Measurements from ENCODE around the gene CYREN.
"Not testable (repeated sequence)": the region's sequence is repeated elsewhere in the genome, so short reads cannot be mapped to it uniquely, and the experiment has no call there.

Gene CYREN

DNA sequence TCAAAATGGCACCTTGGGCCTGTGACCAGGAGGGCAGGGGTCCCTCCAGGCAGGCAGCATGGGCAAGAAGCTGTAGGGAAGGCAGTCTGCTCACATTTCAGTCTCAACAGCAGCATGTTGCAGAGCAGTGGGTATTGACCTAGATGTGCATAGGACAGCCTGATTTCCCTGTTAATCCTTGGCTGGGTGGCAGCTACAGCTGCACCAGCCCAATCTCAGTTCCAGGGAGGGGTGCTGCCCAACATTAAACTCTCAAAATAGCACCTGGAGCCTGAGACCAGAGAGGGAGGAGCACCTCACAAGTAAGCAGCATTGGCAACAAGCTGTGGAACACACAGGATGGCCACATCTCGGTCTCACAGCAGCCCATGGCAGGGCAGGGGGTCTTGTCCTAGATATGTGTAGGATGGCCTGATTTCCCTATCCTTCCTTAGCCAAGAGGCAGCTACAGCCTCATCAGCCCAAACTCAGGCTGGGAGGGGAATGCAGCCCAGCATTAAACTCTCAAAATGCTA lies 12.3 kb downstream of the CYREN start:
- DNase-seq = no peak

DNA sequence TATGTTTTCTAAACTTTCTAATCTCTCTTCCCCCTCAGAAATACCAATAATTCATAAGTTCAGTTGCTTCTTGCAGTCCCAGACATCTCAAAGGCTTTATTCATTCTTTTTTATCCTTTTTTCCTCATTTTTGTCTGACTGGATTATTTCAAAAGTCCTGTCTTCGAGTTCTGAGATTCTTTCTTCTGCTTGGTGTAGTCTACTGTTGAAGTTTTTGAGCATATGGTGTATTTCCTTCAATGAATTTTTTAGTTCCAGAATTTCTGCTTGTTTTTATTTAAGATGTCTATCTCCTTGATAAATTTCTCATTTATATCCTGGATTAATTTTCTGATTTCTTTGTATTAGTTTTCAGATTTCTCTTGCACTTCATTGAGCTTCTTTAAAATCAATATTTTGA lies 14.2 kb downstream of the CYREN start:
- DNase-seq = no peak

DNA sequence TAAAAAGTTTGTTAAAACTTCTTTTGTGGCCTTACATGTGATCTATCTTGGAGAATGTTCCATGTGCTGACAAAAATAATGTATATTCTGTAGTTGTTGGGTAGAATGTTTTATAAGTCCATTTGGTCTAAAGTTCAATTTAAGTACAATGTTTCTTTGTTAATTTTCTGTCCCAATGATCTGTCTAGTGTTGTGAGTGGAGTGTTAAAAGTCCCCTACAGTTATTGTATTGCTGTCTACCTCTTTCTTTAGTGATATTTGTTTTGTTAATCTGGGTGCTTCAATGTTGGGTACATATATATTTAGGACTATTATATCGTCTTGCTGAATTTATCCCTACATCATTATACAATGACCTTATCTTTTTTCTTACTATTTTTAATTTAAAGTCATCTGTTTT lies 15.8 kb downstream of the CYREN start:
- no peak for DNase-seq

DNA sequence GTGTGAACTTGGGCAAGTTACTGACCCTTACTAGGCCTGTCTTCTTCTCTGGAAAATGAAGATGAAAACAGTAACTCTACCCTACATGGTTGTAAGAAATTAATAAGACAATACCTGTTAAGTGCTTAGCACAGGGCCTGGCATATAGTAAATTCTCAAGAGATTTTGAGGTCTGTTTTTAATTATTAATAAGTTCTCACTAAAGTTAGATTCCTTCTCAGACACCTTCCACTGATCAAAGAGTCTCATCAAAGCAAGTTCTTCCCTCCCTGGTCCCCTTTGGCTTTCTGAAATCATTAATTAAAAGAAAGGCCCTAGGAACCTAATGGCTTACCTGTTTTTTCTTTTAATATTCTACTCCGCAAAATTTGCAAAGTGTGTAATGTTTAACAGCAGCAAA lies 18.1 kb downstream of the CYREN start:
- DNase-seq = no peak

DNA sequence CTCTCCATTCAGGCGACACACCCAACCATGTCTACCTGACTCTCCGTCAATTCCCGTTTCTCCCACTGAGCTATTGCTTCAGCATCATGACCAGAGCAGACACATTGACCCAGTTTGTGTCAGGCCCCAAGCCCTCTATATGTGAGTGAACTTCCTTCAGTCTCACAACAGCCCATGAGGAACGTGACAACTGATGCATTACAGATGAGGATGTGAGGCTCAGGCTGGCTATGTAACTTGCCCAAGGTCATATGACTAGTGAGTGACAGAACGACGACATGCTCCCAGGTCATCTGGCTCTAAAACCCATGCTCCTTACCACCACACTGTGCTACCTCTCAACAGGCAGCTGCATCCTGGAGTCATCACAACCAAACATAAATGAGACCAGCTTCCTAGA lies 19.0 kb downstream of the CYREN start:
- no peak for DNase-seq

DNA sequence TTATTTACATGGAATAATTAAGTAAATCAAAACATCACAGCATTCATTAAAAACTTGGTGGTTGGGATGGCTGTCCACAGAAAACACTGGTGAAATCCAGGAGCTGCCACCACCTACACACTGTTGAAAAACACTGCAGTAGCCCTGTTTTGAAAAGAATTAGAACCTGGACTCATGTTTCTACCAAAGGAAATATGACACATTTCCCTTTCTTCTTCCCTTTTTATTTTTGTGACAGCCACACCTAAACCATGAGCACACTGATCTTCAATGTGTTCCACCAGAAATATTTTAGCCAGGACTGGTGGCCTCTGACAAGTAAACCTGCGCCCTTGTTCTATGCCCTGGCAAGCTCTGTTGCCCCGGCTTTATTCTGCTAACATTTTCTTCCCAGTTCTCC lies 19.4 kb downstream of the CYREN start:
- no peak for DNase-seq

DNA sequence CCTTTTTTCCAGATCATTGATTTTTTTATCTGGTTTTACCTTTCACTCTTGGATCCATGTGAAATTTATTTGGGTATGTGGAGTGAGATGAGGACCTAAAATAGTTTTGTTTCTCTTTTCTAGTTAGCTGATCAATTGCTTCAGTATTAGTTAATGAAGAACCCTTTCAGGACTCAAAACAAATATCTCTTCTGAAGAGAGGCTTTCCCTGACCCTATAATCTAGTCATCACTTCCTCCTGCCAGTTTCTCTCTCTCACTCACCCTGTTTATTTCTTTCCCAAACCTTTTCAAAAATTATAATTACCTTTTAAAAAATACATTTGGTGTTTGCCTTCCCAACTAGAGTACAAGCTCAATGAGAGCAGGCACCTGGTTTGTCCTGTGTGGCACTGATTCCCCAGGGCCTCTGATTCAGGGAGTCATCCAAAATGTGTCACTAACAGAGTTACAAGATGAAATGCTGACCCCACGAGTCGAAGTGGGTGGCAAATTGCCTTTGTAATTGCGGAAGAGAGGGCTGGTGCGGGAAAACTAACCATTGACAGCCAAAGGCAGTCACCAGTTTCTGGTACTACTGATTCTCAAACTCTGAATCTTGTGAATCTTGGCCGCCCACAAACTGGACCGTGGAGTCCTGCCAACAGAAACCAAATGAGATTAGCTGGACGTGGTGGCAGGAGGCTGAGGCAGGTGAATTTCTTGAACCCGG lies 20.3 kb downstream of the CYREN start:
- DNase-seq = no peak

DNA sequence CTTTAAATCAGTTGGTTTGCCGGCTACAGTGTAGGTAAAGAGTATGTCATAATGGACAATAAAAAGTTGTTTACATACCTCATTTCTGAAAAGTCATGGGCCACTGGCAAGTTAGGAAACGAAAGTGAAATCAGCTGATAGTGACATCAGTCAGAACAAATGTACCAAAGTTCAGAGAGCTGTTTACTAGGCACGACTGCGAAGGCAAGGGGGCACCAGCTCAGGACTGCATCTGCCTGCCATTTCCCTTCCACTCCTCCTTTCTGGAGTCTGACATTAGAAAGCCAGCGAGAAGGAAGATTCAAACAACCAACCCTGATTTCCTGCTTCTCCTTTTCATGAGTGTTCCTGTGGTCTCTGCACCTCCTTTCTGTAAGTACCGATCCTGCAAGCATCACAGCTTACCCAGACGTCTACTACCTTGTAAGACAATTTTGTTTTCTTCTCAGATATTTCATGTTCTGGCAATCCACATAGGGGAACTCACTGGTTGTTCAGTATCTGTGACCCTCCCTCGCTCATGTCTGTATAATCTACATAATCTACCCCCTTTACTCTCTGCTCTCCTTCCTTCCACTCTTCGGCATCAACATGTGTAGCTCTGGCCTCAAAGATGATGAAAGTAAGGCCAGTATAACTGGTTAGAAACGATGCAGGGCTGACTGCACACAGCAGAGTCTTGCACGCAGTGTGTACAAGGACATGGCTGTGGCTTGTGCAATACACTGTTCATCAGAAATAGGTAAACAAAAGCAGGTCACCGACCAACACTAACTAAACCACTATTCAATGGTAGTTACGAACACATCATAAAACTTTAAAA lies 22.4 kb downstream of the CYREN start, which contains the start of gene TMEM140:
TSS of gene TMEM140 (plus strand) at position 174 of the 823 bp plus-strand sequence. CDS start 16,370 bp downstream, outside the sequence.
- peak; percentile 63 for DNase-seq

DNA sequence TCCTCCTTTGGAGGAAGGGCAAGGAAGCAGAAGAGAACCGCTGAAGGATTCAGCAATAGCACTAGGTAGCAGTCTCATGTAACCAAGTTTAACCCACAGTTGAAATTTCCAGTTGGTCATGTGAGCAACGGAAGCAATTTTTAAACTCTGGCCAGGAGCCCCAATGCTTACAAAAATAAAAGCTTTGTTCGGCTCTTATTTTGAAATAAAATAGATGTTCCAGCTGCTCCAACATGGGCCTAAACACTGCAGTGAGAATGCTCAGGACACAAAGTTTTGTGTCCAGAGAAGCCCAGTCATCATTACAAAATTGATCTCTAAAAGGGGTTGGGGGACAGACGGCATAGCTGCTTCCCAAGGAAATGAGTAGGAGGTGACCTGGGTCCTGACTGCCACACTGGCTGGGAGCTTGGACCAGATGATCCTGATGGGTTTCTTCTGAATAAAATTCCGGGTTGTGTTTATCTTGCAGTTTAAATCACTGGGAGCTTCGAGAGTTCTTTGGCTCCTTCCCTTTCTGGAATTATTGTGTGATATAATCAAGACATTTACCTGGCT lies 23.1 kb downstream of the CYREN start:
- no peak for DNase-seq

DNA sequence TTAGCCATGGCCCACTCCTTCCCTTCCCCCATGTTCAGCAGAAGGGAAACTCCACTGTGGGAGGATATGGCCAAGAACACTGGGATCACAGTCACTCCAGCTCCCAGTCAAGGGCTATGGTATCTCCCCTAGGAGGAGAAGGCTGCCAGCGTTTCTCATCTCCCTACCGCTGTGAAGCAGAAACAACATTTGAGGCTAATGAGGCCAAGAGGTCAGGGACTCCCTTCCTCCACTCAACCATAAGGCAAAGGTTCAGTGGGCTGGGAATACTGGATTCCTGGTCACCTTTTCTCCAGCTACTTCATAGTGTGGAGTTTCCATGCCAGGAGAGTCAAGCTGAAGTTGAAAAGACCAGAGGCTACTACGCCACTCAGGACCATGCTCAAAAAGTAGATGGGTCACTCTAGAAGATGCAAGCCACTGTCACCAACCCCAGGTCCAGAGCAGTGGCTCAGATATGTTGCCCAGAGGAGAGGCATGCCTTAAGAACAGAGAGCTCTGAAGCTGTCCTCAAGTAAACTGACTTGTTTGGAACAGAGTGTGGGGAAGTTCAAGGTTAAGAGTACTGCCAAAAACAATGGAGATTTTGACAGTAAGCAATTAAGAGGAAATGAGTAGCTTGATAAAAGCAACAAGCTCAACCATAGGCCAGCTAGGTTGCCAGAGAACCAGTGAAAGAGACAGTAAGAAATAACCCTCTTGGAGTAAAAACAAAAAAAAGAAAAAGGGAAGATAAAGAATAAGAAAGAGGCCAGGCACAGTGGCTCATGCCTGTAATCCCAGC lies 26.4 kb downstream of the CYREN start:
- DNase-seq = no peak

DNA sequence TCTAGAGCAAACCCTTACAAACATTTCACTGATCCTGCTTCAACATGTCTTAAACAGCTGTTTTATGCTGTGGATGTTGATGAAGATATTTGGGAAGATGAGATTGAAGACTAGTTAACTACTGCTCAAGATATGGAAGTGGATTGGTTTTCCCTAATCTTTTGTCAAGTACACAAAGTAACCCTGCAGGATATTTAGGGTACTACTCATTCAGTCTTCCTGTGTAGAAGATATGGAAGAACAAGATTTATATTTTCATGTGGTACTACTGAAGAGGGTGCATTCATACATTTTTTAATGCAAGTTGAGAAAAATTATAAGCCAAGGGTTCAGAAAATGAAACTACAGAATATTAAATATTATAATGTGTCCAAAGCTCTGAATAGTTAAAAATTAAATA lies 40.9 kb downstream of the CYREN start:
- no peak for DNase-seq

DNA sequence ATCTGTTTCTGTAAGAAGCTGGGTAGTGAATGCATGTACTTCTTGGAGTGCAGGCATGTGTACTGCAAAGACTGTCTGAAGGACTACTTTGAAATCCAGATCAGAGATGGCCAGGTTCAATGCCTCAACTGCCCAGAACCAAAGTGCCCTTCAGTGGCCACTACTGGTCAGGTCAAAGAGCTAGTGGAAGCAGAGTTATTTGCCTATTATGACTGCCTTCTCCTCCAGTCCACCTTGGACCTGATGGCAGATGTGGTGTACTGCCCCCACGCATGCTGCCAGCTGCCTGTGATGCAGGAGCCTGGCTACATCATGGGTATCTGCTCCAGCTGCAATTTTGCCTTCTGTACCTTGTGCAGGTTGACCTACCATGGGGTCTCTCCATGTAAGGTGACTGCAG lies 41.6 kb downstream of the CYREN start:
- DNase-seq = no peak

DNA sequence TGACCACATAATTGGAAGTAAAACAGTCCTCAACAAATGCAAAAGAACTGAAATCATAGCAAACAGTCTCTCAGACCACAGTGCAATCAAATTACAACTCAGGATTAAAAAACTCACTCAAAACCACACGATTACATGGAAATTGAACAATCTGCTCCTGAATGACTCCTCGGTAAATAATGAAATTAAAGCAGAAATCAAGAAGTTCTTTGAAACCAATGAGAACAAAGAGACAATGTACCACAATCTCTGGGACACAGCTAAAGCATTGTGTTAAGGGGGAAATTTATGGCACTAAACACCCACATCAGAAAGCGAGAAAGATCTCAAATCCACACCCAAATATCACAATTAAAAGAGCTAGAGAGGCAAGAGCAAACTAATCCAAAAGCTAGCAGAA lies 45.9 kb downstream of the CYREN start:
- DNase-seq = not testable (repeated sequence)

DNA sequence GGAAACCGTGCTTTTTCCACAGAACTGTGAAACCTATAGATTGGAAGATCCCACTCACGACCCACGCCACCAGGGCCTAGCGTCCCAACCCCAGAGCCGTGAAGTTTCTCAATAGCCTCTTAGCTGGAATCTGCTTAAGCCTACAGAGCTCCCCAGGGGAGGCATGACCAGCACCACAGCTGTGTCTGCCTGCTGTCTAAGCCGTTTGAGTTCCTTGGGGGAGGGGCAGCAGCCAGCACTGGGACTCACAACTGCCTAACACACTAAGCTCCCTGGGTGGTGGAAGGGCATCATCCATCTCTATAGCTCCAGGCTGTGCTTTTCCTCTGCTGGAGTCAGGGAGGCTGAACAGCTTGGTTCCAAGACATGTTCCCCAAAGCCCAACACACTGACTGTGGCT lies 48.6 kb downstream of the CYREN start:
- DNase-seq = no peak

DNA sequence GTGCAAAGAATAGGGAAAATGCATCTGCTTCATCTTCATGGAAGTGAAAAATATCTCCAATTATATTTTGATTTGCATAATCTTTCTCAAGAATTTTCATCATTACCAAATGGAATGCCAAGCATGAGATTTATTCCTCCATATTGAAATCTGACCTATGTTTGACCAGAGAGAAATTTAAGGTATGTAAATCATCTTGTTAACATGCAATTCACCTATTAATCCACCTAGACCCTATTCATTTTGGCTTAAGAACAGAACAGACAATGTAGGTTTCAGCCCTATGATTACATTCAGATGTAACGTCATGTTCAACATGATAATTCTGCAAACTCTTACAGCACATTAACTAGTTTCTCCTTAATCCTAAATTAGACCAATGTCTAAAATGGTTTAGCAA lies 53.4 kb downstream of the CYREN start:
- DNase-seq = no peak
